ENCODE results near the gene RPL6. TPM values are rescaled to one million over a fixed set of nuclear protein-coding genes. Genes with fewer than 3 reads are reported as not detected.
"Not testable (repeated sequence)": the region's sequence is repeated elsewhere in the genome, so short reads cannot be mapped to it uniquely, and the experiment has no call there.

RPL6 gene
- total RNA-seq, 1 experiment from 2014 or later, result 1,744 TPM

DNA sequence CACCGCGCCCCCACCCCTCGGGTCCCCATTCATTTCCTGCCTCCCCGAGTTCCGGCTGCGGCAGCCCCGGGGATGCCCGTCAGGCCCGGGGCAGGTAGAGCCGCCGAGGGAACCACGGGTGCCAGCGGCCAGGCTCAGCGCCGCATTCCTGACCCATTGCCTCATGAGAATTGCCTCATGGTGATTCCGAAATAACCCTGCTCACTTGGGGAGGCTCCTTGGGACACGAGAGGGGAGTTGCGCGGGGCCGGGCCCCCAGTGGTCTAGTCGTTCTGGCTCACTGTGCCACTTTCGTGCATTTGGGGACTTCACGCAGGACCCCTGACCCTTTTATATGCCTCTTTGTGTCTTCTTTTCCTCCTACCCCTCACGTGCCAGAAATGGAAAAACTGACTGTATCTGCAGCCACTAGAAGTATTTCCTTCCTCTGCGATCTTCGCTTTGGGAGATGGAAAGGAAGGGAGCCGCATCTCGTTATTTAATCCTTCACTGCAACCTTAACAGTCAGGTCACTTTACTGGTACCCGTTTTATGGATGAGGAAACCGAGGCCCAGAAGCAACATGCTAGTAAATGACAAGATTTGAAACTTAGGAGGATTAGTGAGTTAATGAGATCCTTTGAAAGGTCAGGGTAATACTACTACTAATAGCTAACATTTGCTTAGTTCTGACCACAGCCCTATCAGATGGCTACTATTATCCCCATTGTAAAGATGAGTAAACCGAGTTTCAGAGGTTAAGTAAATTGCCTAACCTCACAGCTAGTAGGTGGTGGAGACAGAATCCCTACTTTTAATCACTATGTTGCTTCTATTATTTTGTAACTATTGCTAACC lies 10.1 kb upstream of the RPL6 start:
- peak; percentile 51 for DNase-seq (ENCODE audit: low spot score)

DNA sequence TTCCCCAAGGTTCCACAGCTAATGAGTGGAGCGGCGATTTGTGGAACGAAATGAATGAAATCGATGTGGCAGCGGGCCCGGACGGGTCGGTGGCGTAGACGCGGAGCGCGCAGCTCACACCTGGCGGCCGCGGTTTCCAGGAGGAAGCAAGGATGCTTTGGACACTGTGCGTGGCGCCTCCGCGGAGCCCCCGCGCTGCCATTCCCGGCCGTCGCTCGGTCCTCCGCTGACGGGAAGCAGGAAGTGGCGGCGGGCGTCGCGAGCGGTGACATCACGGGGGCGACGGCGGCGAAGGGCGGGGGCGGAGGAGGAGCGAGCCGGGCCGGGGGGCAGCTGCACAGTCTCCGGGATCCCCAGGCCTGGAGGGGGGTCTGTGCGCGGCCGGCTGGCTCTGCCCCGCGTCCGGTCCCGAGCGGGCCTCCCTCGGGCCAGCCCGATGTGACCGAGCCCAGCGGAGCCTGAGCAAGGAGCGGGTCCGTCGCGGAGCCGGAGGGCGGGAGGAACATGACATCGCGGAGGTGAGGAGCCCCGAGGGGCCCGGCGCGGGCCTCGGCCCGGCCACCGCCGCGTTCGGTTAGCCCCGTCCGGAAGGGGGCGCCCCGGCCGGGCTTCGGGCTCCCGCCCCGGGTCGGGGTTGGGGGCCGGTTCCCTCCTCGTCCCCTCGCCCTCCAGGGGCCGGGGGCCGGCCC lies 9.3 kb upstream of the RPL6 start, which contains the start of gene PTPN11:
Gene PTPN11 (plus strand): TSS at position 340 of the 689 bp plus-strand sequence. CDS start 165 bp downstream, at position 505.
- peak; percentile 61 for DNase-seq (ENCODE audit: low spot score)

DNA sequence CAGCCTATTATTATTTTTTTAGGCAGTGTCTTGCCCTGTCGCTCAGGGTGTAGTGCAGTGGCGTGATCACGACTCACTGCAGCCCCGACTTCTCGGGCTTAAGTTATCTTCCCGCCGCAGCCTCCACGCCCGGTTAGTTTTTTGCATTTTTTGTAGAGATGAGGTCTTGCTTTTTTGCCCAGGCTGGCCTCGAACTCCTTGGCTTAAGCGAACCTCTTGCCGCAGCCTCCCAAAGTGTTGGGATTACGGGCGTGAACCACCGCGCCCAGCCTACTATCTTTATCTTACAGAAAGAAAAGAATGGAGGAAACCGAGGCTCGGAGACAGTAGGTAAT lies 8.8 kb upstream of the RPL6 start:
- peak; percentile 16 for DNase-seq (ENCODE audit: low spot score)

DNA sequence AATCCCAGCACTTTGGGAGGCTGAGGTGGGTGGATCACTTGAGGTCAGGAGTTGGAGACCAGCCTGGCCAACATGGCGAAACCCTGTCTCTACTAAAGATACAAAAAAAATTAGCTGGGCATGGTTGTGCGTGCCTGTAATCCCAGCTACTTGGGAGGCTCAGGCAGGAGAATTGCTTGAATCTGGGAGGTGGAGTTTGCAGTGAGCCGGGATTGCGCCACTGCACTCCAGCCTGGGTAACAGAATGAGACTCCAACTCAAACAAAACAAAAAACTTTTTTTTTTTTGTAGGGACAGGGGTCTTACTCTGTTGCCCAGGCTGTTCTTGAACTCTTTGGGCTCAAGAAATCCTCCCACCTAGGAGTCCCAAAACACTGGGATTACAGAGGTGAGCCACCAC lies 6.1 kb upstream of the RPL6 start:
- not testable (repeated sequence) for DNase-seq (ENCODE audit: low spot score)

DNA sequence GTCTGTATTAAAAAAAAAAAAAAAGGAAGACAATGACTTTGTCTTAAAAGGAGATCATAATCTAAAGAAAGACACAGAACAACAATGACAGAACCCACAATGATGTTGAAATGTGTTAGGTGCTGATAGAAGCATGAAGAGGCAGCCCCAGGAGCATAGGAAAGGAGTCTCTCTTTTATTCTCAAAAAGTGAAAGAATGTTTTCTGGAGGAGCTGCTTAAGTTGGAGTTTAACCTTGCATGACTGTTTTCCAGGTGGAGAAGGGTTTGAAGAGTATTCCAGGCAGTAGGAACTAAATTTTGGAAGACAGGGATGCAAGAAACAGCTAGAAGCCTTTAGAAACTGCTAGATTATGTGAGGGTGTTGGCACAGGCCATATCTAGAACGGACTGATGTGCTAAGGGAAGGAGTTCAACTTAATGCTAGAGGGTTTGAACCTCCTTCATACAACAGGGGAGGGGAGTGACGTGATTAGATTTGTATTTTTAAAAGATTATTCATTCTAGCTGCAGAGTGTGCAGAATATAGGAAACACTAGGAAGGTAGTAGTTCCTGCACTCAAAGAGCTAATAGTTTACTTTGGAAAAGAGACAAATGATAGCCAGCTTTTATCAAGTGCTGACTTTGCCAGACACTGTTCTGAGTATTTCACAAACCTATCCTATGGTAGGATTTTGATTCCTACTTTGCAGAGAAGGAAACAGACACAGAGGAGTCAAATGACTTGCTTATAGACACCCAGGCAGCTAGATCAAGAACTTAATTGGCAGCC lies 4.6 kb upstream of the RPL6 start:
- DNase-seq (ENCODE audit: low spot score), result no peak

DNA sequence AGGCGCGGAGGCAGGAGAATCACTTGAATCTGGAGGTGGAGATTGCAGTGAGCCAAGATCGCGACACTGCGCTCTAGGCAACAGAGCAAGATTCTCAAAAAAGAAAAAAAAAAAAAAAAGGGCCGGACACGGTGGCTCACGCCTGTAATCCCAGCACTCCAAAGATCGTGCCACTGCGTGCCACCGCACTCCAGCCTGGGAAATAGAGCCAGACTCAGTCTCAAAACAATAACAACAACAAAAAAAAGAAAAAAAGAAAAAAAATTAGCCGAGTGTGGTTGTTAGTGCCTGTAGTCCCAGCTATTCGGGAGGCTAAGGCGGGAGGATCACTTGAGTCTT lies 470 bp upstream of the RPL6 start:
- DNase-seq (ENCODE audit: low spot score), result no peak

DNA sequence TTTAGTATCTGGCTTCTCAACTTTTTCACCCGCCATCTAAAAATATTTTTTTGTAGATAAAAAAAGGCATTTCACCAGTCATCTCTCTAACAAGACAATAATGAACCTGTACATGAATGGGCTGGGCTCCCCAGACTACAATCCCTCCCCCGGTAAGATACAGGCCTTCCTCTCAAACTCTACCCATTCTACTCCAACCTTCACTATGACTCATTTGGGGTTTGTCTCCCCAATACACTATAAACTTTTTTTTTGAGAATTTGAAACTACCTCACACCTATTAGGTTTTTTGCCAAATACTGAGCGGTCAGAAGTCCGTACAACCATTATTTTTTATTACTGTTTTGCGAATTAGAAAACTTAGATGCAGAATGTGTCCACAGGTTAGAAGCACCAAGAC lies 784 bp downstream of the RPL6 start:
- peak; percentile 17 for DNase-seq (ENCODE audit: low spot score)

DNA sequence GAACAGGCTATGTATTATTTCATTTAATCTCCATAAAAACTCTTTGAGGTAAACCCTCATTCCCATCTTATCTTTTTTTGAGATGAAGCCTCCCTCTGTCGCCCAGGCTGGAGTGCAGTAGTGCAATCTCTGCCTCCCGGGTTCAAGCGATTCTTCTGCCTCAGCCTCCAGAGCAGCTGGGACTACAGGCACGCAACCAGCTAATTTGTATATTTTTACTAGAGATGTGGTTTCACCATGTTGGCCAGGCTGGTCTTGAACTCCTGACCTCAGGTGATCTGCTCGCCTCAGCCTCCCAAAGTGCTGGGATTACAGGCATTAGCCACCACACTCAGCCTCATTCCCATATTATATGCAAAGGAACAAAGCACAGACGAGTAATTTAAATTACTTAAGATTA lies 1.7 kb downstream of the RPL6 start:
- DNase-seq (ENCODE audit: low spot score), result not testable (repeated sequence)

DNA sequence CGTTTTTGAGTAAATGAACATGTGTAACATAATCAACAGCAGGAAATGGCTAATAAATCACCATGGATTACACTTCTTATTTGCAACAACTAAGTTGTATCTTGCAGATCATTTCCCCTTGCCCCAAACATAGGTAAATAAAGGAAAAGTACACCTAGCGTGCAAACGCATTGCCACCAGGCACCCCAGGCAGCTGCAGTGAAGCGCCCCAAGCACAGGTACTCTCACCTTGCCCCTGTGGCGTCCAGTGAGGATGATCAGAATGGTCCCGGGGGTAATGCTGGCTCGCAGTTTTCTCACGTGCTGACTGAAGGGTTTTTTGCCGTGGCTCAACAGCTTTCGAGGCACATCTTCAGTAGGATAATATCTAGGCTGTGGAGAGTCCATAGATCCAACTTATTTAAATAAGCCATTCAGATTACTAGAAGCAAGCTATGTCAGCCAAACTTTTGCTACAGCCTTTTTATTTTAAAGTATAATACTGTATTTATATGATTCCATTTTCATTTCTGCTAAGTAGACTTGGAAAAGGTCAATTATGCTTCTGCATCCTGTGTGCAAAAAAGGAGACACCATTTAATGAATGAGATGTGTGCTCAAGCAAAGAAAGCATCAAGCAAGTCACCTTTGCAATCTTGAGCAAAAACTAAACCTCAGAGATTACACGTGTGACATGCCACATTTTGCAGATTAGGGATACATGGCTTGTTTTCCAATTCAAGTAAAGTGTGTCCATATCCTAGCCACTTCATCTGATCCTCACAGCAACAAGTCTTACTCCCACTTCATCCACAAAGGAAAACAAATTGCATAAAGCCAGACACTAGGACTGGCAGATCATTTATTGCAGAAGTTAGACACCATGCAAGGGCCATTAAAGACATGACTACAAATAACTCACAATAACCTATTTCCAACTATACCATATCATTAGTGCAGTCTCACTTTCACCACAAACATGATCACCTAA lies 2.6 kb downstream of the RPL6 start:
- DNase-seq (ENCODE audit: low spot score), result no peak

DNA sequence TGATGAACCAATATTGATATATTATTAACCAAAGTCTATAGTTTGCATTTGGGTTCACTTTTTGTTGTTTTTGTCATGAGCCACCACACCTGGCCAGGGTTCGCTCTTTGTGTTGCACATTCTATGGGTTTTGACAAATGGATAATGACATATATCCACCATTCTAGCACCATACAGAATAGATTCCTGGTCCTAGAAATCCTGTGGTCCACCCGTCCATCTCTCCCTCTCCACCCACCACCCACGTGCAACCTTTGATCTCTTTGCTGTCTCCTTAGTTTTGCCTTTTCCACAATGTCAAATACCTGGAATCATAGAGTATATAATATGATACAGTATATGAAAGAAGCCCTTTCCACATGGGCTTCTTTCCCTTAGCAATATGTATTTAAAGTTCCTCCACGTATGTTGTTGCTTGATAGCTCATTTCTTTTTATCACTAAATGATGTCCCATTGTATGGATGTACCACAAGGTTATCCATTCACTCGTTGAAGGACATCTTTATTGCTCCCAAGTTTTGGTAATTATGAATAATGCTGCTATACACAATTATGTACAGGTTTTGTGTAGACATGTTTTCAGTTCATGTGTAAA lies 7.4 kb downstream of the RPL6 start:
- DNase-seq (ENCODE audit: low spot score), result no peak

DNA sequence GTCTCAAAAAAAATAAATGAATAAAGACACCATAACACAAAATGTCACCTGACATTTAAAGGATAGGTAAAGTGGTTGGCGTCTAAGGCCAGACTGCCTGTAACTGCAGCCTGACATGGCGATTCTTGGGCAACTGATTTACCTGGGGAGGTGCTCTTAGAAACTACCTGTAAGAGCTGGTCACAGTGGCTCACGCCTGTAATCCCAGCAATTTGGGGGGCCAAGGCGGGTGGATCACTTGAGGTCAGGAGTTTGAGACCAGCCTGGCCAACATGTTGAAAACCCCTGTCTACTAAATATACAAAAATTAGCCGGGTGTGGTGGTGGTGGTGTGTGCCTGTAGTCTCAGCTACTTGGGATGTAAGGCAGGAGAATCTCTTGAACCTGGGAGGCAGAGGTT lies 8.4 kb downstream of the RPL6 start:
- no peak for DNase-seq (ENCODE audit: low spot score)

DNA sequence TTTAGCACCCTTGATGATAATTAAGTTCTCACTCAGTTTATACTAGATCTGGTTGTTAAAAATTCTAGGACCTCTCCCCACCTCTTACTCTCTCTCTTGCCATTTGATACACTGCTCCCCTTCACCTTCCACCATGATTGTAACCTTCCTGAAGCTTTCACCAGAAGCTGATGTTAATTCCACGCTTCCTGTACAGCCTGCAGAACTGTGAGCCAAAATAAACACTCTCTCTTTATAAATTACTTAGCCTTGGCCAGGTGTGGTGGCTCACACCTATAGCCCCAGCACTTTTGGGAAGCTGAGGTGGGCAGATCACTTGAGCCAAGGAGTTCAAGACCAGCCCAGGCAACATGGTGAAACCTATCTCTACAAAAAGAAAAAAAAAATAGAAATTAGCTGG lies 16.1 kb downstream of the RPL6 start:
- no peak for DNase-seq (ENCODE audit: low spot score)

DNA sequence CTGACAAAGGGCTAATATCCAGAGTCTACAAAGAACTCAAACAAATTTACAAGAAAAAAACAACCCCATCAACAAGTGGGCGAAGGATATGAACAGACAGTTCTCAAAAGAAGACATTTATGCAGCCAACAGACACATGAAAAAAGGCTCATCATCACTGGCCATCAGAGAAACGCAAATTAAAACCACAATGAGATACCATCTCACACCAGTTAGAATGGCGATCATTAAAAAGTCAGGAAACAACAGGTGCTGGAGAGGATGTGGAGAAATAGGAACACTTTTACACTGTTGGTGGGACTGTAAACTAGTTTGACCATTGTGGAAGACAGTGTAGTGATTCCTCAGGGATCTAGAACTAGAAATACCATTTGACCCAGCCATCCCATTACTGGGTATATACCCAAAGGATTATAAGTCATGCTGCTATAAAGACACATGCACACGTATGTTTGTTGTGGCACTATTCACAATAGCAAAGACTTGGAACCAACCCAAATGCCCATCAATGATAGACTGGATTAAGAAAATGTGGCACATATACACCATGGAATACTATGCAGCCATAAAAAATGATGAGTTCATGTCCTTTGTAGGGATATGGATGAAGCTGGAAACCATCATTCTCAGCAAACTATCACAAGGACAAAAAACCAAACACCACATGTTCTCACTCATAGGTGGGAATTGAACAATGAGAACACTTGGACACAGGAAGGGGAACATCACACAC lies 19.3 kb downstream of the RPL6 start:
- DNase-seq (ENCODE audit: low spot score), result not testable (repeated sequence)

DNA sequence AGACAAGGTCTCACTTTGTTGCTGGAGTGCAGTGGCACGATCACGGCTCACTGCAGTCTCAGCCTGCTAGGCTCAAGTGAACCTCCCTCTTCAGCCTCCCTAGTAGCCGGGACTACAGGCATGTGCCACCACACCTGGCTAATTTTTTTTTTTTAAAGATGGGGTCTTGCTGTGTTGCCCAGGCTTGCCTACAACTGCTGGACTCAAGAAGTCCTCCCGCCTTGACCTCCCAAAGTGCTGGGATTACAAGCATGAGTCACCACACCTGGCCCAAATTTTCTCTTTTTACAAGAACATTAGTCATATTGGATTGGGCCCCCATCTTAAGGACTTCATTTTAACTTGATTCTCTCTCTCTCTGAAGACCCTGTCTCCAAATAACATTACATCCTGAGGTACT lies 20.2 kb downstream of the RPL6 start:
- no peak for DNase-seq (ENCODE audit: low spot score)

DNA sequence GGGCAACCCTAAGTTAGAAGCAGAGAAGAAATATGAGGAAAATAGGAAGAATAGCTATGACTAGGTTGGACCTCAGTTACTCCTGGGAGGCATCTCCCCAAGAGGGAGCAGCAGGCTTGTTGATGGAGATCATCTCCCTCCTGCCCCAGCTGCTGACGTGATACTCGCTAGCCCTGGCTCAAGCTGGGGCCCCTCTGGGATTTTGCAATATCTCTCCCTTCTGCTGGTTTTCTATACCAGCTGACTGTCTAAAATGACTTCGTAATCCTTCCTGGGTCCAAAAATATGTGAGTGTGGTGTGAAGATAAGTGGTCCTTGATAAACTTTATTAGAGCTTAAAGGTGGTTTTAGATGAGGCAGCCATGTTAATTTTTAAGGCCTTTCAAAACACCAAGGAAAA lies 22.7 kb downstream of the RPL6 start:
- no peak for DNase-seq (ENCODE audit: low spot score)

DNA sequence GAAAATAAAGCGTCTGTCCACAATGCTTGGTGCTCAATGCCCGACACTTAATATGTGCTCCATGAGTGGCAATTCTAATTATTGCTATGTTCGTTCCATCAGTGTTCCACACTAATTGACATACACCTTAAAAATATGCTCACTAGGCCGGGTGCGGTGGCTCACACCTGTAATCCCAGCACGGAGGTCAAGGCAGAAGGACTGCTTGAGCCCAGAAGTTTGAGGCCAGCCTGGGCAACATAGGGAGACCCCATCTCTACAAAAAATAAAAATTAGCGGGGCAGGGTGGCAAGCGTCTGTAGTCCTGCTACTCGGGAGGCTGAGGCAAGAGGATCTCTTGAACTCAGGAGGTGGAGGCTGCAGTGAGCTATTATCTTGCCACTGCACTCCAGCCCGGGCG lies 26.5 kb downstream of the RPL6 start:
- no peak for DNase-seq (ENCODE audit: low spot score)

DNA sequence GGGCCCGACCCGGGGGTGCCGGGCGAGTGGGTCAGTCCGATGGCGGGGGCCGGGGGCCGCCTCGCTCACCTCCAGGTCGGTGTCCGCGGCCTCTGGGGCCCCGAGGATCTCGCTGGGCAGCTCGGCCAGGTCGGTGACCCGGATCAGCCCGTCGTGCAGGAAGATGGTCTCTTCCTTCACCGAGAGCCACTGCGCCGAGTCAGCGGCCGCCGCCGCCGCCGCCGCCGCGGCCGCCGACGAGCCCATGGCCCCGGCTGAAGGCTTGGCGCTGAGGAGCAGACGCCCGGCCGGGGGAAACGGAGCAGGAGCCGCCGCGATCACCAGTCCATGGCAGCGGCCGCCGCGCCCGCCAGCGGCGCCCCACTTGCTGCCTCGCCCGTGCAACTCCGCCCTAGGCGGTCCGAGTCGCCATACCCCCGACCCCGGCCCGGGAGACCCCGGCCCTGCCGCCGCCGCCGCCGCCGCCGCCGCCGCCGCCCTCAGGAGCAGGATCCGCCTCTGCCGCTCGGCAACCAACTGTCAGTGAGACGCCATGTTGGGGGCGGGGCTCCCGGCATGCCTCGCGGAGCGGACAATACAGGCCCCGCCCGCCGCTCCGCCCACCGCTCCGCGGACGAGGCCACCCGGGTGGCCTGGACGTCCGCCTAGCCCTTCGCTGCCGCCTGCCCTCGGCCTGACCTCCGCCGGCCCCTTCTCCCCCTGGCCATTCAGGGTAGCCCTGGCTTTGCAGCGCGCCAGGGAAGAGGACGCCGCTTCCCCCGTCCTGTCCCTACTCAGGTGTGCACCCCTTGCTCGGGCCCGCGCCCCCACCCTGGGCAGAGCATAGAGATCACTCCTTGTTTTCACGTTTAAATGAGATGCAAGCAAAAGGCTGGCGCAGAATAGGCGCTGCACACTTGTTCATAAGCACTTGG lies 27.3 kb downstream of the RPL6 start, which contains the start of gene HECTD4:
Gene HECTD4 (minus strand): TSS at position 549 of the 914 bp plus-strand sequence. CDS start 303 bp downstream, at position 246.
- peak; percentile 78 for DNase-seq (ENCODE audit: low spot score)

DNA sequence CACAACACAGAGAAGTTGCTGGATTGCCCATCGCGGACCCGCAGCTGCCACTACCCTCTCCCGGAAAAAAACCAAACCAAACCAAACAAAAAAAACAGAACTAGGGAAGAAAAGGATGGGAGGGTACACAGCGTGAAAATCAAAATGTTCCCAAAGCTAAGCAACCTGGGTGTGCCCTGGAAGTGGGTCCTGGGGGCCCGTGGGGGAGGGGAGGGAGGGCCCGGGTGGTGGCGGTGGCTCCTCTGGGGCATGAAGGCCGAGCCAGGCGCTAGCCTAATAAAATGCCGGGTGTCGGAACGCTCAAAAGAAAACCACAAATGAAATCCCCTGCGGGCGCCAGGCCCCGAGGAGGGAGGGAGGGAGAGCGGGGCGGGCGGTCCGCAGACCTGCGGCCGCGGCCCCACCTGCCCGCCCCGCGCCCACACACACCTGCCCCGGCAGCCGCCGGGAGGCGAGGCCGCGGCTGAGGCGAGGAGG lies 28.0 kb downstream of the RPL6 start:
- no peak for DNase-seq (ENCODE audit: low spot score)

All from A172 (cell line).